Astrocyte (in vitro differentiated cells and primary cell): ENCODE results near the gene TMEM184A. TPM values are rescaled to one million over a fixed set of nuclear protein-coding genes. Genes with fewer than 3 reads are reported as not detected.
A peak's percentile ranks its signal among the peaks of the same experiment; 100 is the strongest.

Source experiments
- DNase-seq: peaks from one replicate; pipeline ENCODE4 v3.0.0-alpha.2; 2010; ENCODE audit warnings: low read depth
- FAIRE-seq: peaks from 2 replicates; lab custom pipeline; 2011; peaks lifted over from hg19 to GRCh38; lab: Jason Lieb, UNC
- H2AFZ ChIP-seq: 2 replicates; pipeline ENCODE4 v1.6.0; 2012; ENCODE audit warnings: low read depth, low read length, inconsistent platforms
- H3K27ac ChIP-seq: 2 replicates; pipeline ENCODE4 v1.5.1; 2011; ENCODE audit warnings: low read depth, low read length, inconsistent platforms
- H3K27me3 ChIP-seq: 2 replicates; pipeline ENCODE4 v1.6.0; 2011; ENCODE audit warnings: low read length, inconsistent platforms; ENCODE audit not compliant: insufficient read depth
- H3K36me3 ChIP-seq: 2 replicates; pipeline ENCODE4 v1.5.1; 2011; ENCODE audit warnings: low read length, inconsistent platforms; ENCODE audit not compliant: insufficient read depth
- H3K4me1 ChIP-seq: 2 replicates; pipeline ENCODE4 v1.5.1; 2011; ENCODE audit warnings: low read length, inconsistent platforms; ENCODE audit not compliant: insufficient read depth
- H3K4me2 ChIP-seq: 2 replicates; pipeline ENCODE4 v1.6.0; 2012; ENCODE audit warnings: low read length, inconsistent platforms
- H3K4me3 ChIP-seq: 2 replicates; pipeline ENCODE4 v1.5.1; 2011; ENCODE audit warnings: low read depth, mild to moderate bottlenecking, low read length, inconsistent platforms; ENCODE audit not compliant: insufficient read depth
- H3K79me2 ChIP-seq: 2 replicates; pipeline ENCODE4 v1.6.0; 2012; ENCODE audit warnings: mild to moderate bottlenecking, low read length, inconsistent platforms; ENCODE audit not compliant: insufficient read depth
- H3K9ac ChIP-seq: 2 replicates; pipeline ENCODE4 v1.6.0; 2012; ENCODE audit warnings: mild to moderate bottlenecking, low read length, inconsistent platforms
- H3K9me3 ChIP-seq: 2 replicates; pipeline ENCODE4 v1.5.1; 2012; ENCODE audit warnings: low read depth, mild to moderate bottlenecking, low read length, inconsistent platforms; ENCODE audit not compliant: insufficient read depth
- H4K20me1 ChIP-seq: 2 replicates; pipeline ENCODE4 v1.6.0; 2012; ENCODE audit warnings: low read length, inconsistent platforms; ENCODE audit not compliant: insufficient read depth
- H3K27ac Mint-ChIP-seq: one replicate; pipeline ENCODE4 v1.8.0; 2021; ENCODE audit warnings: mild to moderate bottlenecking, mixed read lengths; ENCODE audit not compliant: unreplicated experiment
- H3K27me3 Mint-ChIP-seq: one replicate; pipeline ENCODE4 v1.8.0; 2021; ENCODE audit warnings: low read depth, mixed read lengths; ENCODE audit not compliant: unreplicated experiment
- H3K36me3 Mint-ChIP-seq: one replicate; pipeline ENCODE4 v1.8.0; 2021; ENCODE audit warnings: low read depth, mixed read lengths; ENCODE audit not compliant: unreplicated experiment
- H3K4me1 Mint-ChIP-seq: one replicate; pipeline ENCODE4 v1.8.0; 2021; ENCODE audit warnings: low read depth, mixed read lengths; ENCODE audit not compliant: unreplicated experiment
- H3K4me3 Mint-ChIP-seq: one replicate; pipeline ENCODE4 v1.8.0; 2021; ENCODE audit warnings: mild to moderate bottlenecking, moderate library complexity, mixed read lengths; ENCODE audit not compliant: unreplicated experiment
- H3K9me3 Mint-ChIP-seq: one replicate; pipeline ENCODE4 v1.8.0; 2021; ENCODE audit warnings: mild to moderate bottlenecking, mixed read lengths; ENCODE audit not compliant: unreplicated experiment
- EZH2 ChIP-seq: IDR thresholded peaks from 2 replicates; pipeline ENCODE4 v1.6.1; 2012; ENCODE audit warnings: mild to moderate bottlenecking, low read length, inconsistent platforms; ENCODE audit not compliant: insufficient read depth
- total RNA-seq: library from RNA; stranded (reverse); gene quantifications from 2 replicates; pipeline ENCODE4 v1.2.1, GENCODE V29; 2021
- TF ChIP-seq, protein P1 (sequence below): IDR thresholded peaks from 2 replicates; pipeline ENCODE4 v1.5.1; 2011; ENCODE audit warnings: low read depth, mild to moderate bottlenecking, inconsistent platforms, low read length, moderate library complexity; ENCODE audit not compliant: insufficient read depth

TMEM184A gene
- total RNA-seq, 1 donor from 2014 or later, result 2.1 TPM

DNA sequence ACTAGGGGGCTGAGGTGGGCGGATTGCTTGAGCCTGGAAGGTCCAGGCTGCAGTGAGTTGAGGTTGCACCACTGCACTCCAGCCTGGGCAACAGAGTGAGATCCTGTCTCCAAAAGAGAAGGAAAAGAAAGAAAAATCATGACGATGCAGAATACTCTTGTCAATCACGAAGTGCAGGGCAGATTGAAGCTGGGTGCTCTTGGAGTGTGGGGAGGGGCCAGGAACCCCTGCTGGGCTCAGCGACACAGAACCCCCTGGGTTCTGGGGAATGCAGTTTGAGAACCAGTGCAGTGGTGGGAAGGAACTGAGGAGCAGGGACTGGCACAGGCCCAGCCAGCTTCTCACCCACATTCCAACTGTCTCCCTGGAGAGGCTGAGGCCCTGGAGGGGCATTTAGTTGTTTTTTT, 41.0 kb downstream of the TMEM184A start:
- Histone ChIP-seq H3K4me3 (no peak overlapping the region), H3K9ac (no peak overlapping the region), H2AFZ (no peak overlapping the region), H4K20me1 (no peaks in the 10 kb centered on the region), H3K4me1 (peaks cover 22% of the 10 kb centered on the region), H3K4me2 (no peak overlapping the region), H3K27me3 (no peaks in the 10 kb centered on the region), H3K27ac (no peak overlapping the region), H3K36me3 (no peaks in the 10 kb centered on the region), H3K79me2 (no peaks in the 10 kb centered on the region), H3K9me3 (peaks cover 5% of the 10 kb centered on the region)
- Mint-ChIP-seq H3K27ac (no peak overlapping the region), H3K36me3 (peaks cover 3% of the 10 kb centered on the region), H3K4me1 (no peaks in the 10 kb centered on the region), H3K27me3 (no peaks in the 10 kb centered on the region), H3K4me3 (no peak overlapping the region), H3K9me3 (peaks cover 8% of the 10 kb centered on the region)
- no peak for DNase-seq
- TF ChIP-seq, protein P1, sequence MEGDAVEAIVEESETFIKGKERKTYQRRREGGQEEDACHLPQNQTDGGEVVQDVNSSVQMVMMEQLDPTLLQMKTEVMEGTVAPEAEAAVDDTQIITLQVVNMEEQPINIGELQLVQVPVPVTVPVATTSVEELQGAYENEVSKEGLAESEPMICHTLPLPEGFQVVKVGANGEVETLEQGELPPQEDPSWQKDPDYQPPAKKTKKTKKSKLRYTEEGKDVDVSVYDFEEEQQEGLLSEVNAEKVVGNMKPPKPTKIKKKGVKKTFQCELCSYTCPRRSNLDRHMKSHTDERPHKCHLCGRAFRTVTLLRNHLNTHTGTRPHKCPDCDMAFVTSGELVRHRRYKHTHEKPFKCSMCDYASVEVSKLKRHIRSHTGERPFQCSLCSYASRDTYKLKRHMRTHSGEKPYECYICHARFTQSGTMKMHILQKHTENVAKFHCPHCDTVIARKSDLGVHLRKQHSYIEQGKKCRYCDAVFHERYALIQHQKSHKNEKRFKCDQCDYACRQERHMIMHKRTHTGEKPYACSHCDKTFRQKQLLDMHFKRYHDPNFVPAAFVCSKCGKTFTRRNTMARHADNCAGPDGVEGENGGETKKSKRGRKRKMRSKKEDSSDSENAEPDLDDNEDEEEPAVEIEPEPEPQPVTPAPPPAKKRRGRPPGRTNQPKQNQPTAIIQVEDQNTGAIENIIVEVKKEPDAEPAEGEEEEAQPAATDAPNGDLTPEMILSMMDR, result no peak
- no peak for TF ChIP-seq EZH2
- no peak for FAIRE-seq

DNA sequence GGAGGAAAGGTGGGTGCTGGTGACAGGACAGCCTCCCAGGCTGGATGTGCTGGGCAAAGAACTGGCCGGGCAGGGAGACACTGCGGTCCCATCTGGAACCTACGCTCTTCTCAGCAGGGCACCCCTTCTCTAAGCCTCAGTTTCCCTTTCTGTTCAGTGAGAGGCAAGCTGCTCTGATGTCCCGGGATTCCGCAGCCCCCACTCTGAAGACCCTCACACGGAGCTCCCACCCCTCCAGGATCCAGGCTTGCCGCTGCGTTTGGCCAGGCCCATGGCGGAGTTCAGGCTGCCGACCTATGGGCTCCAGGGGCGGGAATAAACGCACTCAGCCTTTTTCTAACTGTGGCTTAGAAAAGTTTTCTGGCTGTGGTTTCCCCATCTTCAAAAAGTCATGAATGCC, 41.6 kb downstream of the TMEM184A start:
- Histone ChIP-seq H2AFZ (no peak overlapping the region), H3K27me3 (no peaks in the 10 kb centered on the region), H3K9me3 (peaks cover 5% of the 10 kb centered on the region), H4K20me1 (no peaks in the 10 kb centered on the region), H3K4me2 (no peak overlapping the region), H3K27ac (no peak overlapping the region), H3K36me3 (no peaks in the 10 kb centered on the region), H3K4me1 (peaks cover 21% of the 10 kb centered on the region), H3K9ac (no peak overlapping the region), H3K79me2 (no peaks in the 10 kb centered on the region), H3K4me3 (no peak overlapping the region)
- TF ChIP-seq, protein P1, result no peak
- TF ChIP-seq EZH2, result no peak
- Mint-ChIP-seq H3K4me1 (no peaks in the 10 kb centered on the region), H3K36me3 (peaks cover 2% of the 10 kb centered on the region), H3K27ac (no peak overlapping the region), H3K9me3 (peaks cover 5% of the 10 kb centered on the region), H3K4me3 (no peak overlapping the region), H3K27me3 (no peaks in the 10 kb centered on the region)
- FAIRE-seq (no peak), DNase-seq (no peak)

DNA sequence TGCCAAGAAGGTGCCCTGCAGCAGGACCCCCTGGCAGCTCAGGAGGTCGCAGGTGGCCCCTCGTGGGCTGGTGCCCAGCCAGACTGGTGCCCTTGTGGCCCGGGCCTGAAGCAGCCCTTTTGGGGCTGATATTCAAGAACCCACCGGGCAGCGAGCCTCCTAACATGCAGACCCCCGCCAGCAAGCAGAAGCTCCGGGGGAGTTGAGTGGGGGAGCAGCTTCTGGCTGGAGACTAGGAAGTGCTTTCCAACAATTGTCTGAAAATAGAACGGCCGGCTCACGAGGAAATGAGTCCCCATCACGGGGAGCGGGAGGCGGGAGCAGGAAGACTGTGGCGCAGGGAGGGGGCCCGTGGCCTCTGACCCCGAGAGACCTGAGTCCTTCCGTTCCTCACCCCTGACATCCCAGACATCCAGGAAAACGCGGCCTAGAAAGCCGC, 42.3 kb downstream of the TMEM184A start:
- no peaks in the 10 kb centered on the region for H3K27me3 ChIP-seq
- no peaks in the 10 kb centered on the region for H3K9me3 Mint-ChIP-seq
- H3K27me3 Mint-ChIP-seq, result no peaks in the 10 kb centered on the region
- no peak for TF ChIP-seq EZH2
- TF ChIP-seq, protein P1, result no peak
- H3K9ac ChIP-seq, result peak overlapping the region; percentile 76
- peak overlapping the region; percentile 91 for H3K27ac ChIP-seq
- H3K4me2 ChIP-seq, result peak overlapping the region; percentile 79
- H3K36me3 Mint-ChIP-seq, result peaks cover 1% of the 10 kb centered on the region
- no peak overlapping the region for H3K27ac Mint-ChIP-seq
- H3K4me1 ChIP-seq, result peaks cover 21% of the 10 kb centered on the region
- peak overlapping the region; percentile 36 for H3K4me3 ChIP-seq
- H2AFZ ChIP-seq, result peak overlapping the region; percentile 67
- H4K20me1 ChIP-seq, result no peaks in the 10 kb centered on the region
- no peak overlapping the region for H3K4me3 Mint-ChIP-seq
- H3K79me2 ChIP-seq, result no peaks in the 10 kb centered on the region
- H3K4me1 Mint-ChIP-seq, result no peaks in the 10 kb centered on the region
- H3K36me3 ChIP-seq, result no peaks in the 10 kb centered on the region
- FAIRE-seq, result no peak
- peaks cover 1% of the 10 kb centered on the region for H3K9me3 ChIP-seq
- DNase-seq, result no peak
